ENCODE data around the gene DHRSX. TPM values are rescaled to one million over a fixed set of nuclear protein-coding genes. Genes with fewer than 3 reads are reported as not detected.

DHRSX gene
- total and polyA plus RNA-seq, 9 of the 15 experiments (the other 6 are each of a cell fraction or from before 2014, with no cell fraction given) = 0.59 to 11.0 (median 6.2) TPM

DNA sequence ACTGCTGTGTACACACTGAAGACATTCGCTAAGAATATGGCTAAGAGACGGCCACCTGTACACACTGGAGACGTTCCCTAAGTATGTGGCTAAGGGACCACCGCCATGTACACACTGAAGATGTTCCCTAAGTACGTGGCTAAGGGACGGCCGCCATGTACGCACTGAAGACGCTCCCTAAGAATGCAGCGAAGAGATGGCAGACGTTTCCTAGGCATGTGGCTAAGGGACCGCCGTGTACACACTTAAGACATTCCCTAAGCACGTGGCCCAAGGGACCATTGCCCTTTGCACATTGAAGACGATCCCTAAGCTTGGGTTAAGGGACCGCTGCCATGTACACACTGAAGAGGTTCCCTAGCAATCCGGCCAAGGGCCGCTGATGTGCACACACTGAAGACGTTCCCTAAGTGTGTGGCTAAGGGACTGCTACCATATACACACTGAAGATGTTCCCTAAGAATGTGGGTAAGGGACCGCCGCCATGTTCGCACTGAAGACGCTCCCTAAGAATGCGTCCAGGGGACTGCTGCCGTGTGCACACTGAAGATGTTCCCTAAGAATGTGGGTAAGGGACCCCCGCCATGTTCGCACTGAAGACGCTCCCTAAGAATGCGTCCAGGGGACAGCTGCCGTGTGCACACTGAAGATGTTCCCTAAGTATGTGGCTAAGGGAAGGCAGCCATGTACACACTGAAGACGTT lies 36.7 kb downstream of the DHRSX start (continued):
- no peak for TF ChIP-seq CBX8 (IDR thresholded peaks at IDR 0.05; ENCODE audit: borderline replicate concordance, extremely low read depth, low read depth, low read length, poor library complexity, severe bottlenecking)
- TF ChIP-seq ZFX (CRISPR knock-in tag; IDR thresholded peaks at IDR 0.05) = no peak
- TF ChIP-seq ZNF507 (tag; conservative IDR thresholded peaks at IDR 0.05) = no peak
- peak; percentile 6; the same call in 1 of the 2 replicates for TF ChIP-seq PHF8 (IDR thresholded peaks at IDR 0.05; ENCODE audit: borderline replicate concordance, low read length)
- TF ChIP-seq, protein P1, sequence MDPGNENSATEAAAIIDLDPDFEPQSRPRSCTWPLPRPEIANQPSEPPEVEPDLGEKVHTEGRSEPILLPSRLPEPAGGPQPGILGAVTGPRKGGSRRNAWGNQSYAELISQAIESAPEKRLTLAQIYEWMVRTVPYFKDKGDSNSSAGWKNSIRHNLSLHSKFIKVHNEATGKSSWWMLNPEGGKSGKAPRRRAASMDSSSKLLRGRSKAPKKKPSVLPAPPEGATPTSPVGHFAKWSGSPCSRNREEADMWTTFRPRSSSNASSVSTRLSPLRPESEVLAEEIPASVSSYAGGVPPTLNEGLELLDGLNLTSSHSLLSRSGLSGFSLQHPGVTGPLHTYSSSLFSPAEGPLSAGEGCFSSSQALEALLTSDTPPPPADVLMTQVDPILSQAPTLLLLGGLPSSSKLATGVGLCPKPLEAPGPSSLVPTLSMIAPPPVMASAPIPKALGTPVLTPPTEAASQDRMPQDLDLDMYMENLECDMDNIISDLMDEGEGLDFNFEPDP (CRISPR knock-in tag; IDR thresholded peaks at IDR 0.05) = no peak
- TF ChIP-seq SREBF1 (IDR thresholded peaks at IDR 0.05; ENCODE audit: borderline replicate concordance, low read depth, low read length) = no peak
- no peak for TF ChIP-seq CEBPG (CRISPR knock-in tag; IDR thresholded peaks at IDR 0.05)
- TF ChIP-seq CEBPG (tag; conservative IDR thresholded peaks at IDR 0.05 in 1 of 2, IDR thresholded peaks at IDR 0.05 in 1 of 2) = no peak
- TF ChIP-seq ZNF175 (CRISPR knock-in tag; IDR thresholded peaks at IDR 0.05; ENCODE audit: low read depth) = no peak
- TF ChIP-seq, protein P2, sequence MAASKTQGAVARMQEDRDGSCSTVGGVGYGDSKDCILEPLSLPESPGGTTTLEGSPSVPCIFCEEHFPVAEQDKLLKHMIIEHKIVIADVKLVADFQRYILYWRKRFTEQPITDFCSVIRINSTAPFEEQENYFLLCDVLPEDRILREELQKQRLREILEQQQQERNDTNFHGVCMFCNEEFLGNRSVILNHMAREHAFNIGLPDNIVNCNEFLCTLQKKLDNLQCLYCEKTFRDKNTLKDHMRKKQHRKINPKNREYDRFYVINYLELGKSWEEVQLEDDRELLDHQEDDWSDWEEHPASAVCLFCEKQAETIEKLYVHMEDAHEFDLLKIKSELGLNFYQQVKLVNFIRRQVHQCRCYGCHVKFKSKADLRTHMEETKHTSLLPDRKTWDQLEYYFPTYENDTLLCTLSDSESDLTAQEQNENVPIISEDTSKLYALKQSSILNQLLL (CRISPR knock-in tag; IDR thresholded peaks at IDR 0.05; ENCODE audit: borderline replicate concordance) = no peak
- TF ChIP-seq SP1 (CRISPR knock-in tag; IDR thresholded peaks at IDR 0.05) = peak; percentile 24; the same call in 1 of the 2 replicates
- TF ChIP-seq SMAD3 (CRISPR knock-in tag; conservative IDR thresholded peaks at IDR 0.05) = no peak
- TF ChIP-seq, protein P3, sequence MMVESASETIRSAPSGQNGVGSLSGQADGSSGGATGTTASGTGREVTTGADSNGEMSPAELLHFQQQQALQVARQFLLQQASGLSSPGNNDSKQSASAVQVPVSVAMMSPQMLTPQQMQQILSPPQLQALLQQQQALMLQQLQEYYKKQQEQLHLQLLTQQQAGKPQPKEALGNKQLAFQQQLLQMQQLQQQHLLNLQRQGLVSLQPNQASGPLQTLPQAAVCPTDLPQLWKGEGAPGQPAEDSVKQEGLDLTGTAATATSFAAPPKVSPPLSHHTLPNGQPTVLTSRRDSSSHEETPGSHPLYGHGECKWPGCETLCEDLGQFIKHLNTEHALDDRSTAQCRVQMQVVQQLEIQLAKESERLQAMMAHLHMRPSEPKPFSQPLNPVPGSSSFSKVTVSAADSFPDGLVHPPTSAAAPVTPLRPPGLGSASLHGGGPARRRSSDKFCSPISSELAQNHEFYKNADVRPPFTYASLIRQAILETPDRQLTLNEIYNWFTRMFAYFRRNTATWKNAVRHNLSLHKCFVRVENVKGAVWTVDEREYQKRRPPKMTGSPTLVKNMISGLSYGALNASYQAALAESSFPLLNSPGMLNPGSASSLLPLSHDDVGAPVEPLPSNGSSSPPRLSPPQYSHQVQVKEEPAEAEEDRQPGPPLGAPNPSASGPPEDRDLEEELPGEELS (CRISPR knock-in tag; IDR thresholded peaks at IDR 0.05; ENCODE audit: borderline replicate concordance) = peak; percentile 77; the same call in 1 of the 2 replicates
- TF ChIP-seq, protein P4, sequence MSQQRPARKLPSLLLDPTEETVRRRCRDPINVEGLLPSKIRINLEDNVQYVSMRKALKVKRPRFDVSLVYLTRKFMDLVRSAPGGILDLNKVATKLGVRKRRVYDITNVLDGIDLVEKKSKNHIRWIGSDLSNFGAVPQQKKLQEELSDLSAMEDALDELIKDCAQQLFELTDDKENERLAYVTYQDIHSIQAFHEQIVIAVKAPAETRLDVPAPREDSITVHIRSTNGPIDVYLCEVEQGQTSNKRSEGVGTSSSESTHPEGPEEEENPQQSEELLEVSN (IDR thresholded peaks at IDR 0.05; ENCODE audit: borderline replicate concordance in 1 of 2, extremely low read depth in 1 of 2, insufficient read depth in 1 of 2, insufficient read length in 1 of 2, low read depth in 1 of 2, low read length in 1 of 2, poor library complexity in 1 of 2, severe bottlenecking in 1 of 2) = peak; percentile 25 to 59
- TF ChIP-seq CBX3 (IDR thresholded peaks at IDR 0.05; ENCODE audit: borderline replicate concordance in 1 of 2, low read length in 2 of 2) = no peak
- TF ChIP-seq RBM15 (IDR thresholded peaks at IDR 0.05; ENCODE audit: insufficient read depth, low read length) = no peak
- TF ChIP-seq RB1 (IDR thresholded peaks at IDR 0.05; ENCODE audit: low read depth) = peak; percentile 60
- no peak for TF ChIP-seq BDP1 (IDR thresholded peaks at IDR 0.05; ENCODE audit: insufficient read depth, insufficient read length)
- no peak for TF ChIP-seq CBX1 (IDR thresholded peaks at IDR 0.05; ENCODE audit: low read depth)
- no peak for TF ChIP-seq XRCC5 (IDR thresholded peaks at IDR 0.05; ENCODE audit: low read depth, low read length)
- peak; percentile 36; the same call in 1 of the 2 replicates for TF ChIP-seq L3MBTL2 (IDR thresholded peaks at IDR 0.05)
